ENCODE measurements around the gene FAM219B. TPM values are rescaled to one million over a fixed set of nuclear protein-coding genes. Genes with fewer than 3 reads are reported as not detected.

FAM219B gene
- total RNA-seq, 1 experiment from 2014 or later = 64.3 TPM

DNA sequence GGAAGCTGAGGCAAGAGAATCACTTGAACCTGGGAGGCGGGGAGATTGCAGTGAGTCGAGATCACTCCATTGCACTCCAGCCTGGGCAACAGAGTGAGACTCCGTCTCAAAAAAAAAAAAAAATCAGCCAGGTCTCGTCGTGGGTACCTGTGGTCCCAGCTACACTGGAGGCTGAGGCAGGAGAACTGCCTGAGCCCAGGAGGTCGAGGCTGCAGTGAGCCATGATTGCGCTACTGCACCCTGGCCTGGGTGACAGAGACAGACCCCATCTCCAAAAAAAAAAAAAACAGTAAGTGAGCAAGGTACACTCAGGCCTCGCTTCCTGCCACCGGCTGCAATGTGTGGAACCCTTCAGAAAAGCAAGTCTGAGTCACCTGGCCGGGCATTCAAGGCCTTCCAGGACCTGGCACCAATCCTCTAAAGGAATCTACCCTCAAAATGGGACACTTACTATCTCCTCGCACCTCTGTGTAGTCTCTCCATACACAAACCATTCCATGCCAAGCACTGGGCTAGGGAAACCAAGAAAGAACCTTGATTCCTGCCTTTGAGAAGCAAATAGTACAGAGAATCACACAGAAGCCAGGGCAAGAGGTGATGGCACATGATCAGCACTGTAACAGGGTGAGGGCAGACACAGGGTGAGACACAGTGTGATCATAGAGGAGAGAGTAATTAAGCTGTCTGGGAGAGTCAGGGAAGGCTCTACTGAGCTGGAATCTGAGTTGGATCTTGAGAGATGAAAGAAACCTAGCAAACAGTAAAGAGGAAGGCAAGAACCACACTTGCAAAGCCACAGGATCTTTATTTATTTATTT is 43.2 kb downstream of the FAM219B start:
- peak overlapping the region; percentile 15; the same call in 1 of the 2 replicates for H3K9ac ChIP-seq (ENCODE audit: low read length)
- peak overlapping the region; percentile 31 for H3K4me2 ChIP-seq (ENCODE audit: low read length)
- BruUV-seq (replicated peaks) = no TSS peak
- ChIA-PET RAD21 (ENCODE audit: low non-redundant PET in 1 of 2, low total read pairs in 2 of 2, uncharacterized antibody in 2 of 2, unreplicated experiment in 2 of 2) (no interaction called here), CTCF (no interaction called here), POLR2A (no interaction called here)
- DNase-seq (ENCODE audit: low read depth, low spot score) = no peak
- no peaks in the 10 kb centered on the region for H3K9me2 ChIP-seq (ENCODE audit: insufficient read depth)
- TF ChIP-seq FOSL1 (IDR thresholded peaks at IDR 0.05; ENCODE audit: low read depth) (peak; percentile 24; the same call in 1 of the 2 replicates), TCF7L2 (IDR thresholded peaks at IDR 0.05; ENCODE audit: borderline replicate concordance, extremely low read depth, insufficient read depth, insufficient read length) (no peak), ZFX (IDR thresholded peaks at IDR 0.05) (no peak)
- TF ChIP-seq, protein P1, sequence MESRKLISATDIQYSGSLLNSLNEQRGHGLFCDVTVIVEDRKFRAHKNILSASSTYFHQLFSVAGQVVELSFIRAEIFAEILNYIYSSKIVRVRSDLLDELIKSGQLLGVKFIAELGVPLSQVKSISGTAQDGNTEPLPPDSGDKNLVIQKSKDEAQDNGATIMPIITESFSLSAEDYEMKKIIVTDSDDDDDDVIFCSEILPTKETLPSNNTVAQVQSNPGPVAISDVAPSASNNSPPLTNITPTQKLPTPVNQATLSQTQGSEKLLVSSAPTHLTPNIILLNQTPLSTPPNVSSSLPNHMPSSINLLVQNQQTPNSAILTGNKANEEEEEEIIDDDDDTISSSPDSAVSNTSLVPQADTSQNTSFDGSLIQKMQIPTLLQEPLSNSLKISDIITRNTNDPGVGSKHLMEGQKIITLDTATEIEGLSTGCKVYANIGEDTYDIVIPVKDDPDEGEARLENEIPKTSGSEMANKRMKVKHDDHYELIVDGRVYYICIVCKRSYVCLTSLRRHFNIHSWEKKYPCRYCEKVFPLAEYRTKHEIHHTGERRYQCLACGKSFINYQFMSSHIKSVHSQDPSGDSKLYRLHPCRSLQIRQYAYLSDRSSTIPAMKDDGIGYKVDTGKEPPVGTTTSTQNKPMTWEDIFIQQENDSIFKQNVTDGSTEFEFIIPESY (IDR thresholded peaks at IDR 0.05; ENCODE audit: extremely low read depth, insufficient replicate concordance, low read length) = no peak
- TF ChIP-seq, protein P2, sequence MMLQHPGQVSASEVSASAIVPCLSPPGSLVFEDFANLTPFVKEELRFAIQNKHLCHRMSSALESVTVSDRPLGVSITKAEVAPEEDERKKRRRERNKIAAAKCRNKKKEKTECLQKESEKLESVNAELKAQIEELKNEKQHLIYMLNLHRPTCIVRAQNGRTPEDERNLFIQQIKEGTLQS (IDR thresholded peaks at IDR 0.05) = no peak
- H3K79me2 ChIP-seq (ENCODE audit: insufficient read depth, low read length) = peaks cover 58% of the 10 kb centered on the region
- H3K4me1 ChIP-seq (ENCODE audit: control insufficient read depth in 1 of 2, insufficient read depth in 2 of 2, low read length in 2 of 2) = peaks cover 18 to 59% of the 10 kb centered on the region in 2 experiments
- H3K27ac ChIP-seq (ENCODE audit: low read depth, low read length) = peak overlapping the region; percentile 41; the same call in 1 of the 2 replicates
- H2AFZ ChIP-seq (ENCODE audit: low read depth, low read length, poor library complexity, severe bottlenecking) = no peak overlapping the region
- H3K36me3 ChIP-seq (ENCODE audit: control insufficient read depth in 1 of 2, insufficient read depth in 2 of 2, low read length in 2 of 2) = peaks cover 0 to 6% of the 10 kb centered on the region in 2 experiments; a peak in 1 of 4 replicates
- H3K27me3 ChIP-seq (ENCODE audit: insufficient read depth, low read length) = no peaks in the 10 kb centered on the region
- H4K20me1 ChIP-seq (ENCODE audit: insufficient read depth) = no peaks in the 10 kb centered on the region
- H3K4me3 ChIP-seq (replicated peaks in 1 of 2; ENCODE audit: low read depth in 1 of 2, low read length in 2 of 2) = no peak overlapping the region
- no peaks in the 10 kb centered on the region for H3K9me3 ChIP-seq (ENCODE audit: control insufficient read depth in 1 of 2, insufficient read depth in 1 of 2, low read depth in 1 of 2, low read length in 2 of 2)
- intact Hi-C loops (cut with micrococcal nuclease) = no loop called here
- peak; percentile 68 for ATAC-seq

Data from HCT116 (cell line).